NCI-H748 (cell line): ENCODE results near the gene SPINT2.

Source experiments
- DNase-seq: peaks from one replicate; lab custom pipeline; 2025; ENCODE audit not compliant: unreplicated experiment; lab: John Stamatoyannopoulos, UW

Gene SPINT2

DNA sequence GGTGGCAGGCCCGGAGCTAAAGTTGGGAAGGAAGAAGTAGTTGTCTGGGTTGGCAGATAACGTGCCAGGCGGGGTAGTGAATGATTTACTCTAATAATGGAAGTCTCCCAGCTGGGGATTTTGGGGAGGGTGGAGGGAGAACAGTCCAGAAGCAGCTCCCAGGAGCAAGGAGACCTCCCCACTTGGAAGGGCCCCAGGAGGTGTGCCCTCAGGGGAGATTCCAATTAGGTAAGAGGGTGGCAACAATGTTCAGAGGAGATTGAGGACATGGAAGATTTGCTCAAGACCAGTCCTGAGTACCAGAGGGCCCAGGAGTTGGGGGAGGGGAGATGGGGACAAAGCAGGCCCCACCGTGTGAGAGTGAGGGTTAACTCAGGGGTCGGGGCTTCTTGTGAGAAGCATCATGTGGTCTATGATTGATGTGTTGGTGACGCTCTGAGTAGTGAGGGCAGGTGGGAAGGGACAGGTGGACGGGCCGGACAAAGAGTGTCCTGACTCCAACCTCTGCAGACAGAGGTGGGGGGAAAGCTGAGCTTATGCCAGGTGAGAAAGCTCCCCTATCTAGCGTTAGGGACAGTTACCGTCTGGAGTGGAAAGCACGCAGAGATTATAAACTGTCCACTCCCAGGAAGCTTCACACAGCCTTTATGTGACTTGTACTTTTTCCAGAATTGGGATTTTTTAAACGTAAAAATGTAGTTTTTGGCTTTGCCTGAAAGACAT, 3.5 kb downstream of the SPINT2 start:
- no peak for DNase-seq

DNA sequence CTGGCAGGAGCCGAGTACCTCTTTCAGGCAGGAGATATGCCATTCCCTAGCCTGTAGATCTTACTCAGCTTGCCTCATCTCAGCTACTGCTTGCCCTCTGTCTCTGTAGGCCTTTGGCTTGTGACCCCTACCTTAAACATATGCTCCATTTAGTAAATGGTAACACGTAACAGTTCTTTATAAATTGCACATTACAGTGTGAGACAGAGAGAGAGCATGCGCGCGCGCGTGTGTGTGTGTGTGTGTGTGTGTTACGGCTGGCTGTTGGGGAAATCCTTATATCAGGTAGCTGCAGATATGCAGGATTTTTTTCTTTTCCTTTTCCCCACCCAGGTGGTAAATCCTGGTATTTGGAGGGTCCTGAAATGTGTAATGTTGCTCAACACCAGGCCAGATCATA, 4.2 kb downstream of the SPINT2 start:
- DNase-seq: no peak

DNA sequence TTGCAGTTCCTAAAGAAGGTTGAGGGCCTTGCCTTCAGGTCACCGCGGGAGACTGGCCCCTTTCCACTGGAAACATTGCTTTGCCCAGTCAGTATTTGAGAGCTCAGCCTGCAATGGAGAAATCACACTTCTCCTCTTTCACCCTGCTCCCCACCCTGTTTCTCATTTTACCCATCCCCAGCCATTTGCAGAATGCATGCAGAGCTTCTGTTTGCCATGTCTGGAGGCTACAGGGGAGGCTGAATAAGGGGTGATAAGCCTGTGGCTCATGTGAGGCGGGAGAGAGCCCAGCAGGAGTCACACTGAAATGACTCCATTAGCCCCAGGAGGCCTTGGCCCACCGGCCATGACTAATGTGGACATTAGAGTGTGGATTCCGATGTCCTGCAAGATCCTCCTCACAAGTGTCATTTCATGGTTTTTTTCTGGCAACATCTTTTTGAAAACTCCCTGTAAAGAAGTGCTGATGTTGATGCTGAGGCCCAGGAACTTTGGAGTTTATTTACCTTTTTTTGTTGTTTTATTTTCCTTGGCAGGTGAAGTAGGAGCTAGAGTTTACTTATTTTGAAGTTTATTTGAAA, 6.3 kb downstream of the SPINT2 start:
- DNase-seq: no peak

DNA sequence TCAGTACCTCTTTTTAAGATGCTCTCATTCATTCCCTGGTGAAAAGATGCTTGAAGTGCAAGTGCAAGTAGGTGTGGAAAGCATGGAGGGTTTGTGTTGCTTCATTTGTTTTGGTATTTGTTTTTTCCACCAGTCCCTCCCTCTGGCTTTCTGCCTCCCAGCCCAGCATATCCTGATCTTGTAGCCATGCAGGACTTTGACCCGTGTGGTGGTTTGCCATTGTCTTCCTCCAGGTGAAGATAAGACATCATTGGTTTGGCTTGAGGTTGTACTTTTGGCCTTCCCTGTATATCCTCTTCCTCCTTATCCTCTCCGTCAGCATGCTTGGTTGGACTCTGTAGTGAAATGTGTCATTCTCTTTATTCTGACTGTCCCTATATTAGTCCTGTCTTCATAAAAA, 9.1 kb downstream of the SPINT2 start:
- DNase-seq: no peak

DNA sequence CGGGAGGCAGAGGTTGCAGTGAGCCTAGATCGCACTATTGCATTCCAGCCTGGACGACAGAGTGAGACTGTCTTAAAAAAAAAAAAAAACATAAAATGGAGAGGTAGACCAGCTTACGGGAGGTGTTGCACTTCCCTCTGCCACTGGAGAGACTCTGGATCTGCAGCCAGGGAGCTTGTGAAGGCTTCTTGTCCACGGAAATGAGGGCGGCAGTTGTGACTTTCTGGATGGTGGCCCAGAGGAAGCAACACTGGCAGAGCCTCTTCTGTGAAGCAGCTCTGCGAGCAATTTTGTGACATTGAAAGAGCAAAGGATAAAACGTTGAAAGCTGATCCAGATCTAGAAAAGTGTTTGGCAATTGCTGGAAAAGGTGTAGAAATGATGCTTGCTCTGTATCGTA, 10.4 kb downstream of the SPINT2 start:
- DNase-seq: no peak

DNA sequence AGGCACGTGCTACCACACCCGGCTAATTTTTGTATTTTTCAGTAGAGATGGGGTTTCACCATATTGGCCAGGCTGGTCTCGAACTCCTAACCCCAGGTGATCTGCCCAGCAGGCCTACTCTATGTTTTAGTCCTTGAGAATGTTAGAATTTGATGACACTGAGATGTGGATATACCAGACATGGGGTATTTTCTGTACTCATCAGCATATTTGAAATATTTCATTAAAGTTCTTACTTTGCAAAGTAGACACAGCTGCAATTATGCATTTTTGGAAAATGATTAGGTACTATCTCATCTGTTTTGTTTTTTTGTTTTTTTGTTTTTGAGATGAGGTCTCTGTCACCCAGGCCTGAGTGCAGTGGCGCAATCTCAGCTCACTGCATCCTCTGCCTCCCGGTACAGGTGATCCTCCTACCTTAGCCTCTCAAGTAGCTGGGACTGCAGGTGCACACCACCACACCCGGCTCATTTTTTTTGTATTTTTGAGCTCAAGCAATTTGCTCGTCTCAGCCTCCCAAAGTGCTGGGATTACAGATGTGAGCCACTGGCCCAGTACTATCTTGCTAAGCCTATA, 12.7 kb downstream of the SPINT2 start:
- DNase-seq: no peak

DNA sequence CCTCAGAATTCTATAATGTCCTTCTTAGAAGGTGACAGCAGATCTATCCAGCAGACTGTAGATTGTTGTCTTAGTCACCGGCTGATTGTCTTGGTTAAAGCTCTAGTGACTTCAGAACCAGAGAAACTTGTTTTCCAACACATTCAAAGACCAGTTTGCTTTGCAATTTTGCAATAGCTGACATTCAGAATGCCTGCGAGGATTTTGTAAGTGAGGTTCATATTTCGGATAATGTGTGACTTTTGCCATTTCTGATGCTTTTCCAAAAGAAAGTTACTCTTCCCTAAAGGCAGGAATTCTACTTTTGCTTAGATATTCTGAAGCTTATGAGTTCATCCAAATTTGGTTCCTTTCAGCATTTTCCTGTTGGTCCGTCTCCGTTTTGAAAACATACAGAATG, 13.2 kb downstream of the SPINT2 start:
- no peak for DNase-seq

DNA sequence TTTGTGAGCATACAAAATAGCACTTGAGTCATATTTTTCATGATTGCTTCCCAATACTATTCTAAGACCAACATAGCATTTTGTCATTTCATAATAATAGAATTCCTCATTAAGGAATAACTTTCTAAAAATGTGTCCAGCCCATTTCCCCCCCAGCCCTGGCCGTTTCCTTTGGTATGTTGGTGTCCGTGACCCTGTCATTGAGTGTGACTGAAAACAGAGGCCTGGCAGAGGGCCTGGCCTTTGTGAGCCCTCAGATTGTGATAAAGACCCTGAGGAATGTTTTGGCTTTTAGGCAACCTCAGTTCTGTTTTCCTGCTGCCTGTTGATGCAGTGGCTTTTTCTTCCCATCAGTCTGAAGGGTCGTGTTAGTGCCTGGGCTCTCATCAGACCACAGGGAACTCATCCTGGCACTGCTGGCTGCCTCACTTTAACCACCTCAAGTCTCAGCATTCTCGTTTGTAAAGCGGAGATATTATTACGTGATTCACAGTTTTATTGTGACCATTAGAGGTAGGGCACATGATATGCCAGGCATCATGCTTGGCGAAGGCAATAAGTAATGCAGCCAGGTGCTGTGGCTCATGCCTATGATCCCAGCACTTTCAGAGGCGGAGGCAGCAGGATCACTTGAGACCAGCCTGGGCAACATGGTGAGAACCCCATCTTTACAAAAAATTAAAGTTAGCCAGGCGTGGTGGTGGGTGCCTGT, 13.8 kb downstream of the SPINT2 start:
- DNase-seq: no peak

DNA sequence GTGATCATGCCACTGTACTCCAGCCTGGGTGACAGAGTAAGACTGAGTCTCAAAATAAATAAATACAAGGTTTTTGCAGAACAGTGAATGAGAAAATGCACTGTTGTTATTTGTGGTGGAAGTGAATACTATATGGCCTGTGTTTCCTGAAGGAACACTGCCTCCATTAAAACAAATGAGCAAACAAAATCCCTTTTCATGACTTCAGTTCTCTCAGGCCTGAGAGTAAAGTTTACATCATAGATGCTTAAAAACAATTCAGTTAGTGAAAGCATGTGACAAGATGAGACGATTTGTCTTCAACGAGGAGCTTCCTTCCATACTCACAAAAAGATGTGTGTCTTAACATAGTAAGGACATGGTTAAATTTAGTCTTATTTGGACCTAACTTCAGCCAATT, 14.4 kb downstream of the SPINT2 start:
- DNase-seq: no peak

DNA sequence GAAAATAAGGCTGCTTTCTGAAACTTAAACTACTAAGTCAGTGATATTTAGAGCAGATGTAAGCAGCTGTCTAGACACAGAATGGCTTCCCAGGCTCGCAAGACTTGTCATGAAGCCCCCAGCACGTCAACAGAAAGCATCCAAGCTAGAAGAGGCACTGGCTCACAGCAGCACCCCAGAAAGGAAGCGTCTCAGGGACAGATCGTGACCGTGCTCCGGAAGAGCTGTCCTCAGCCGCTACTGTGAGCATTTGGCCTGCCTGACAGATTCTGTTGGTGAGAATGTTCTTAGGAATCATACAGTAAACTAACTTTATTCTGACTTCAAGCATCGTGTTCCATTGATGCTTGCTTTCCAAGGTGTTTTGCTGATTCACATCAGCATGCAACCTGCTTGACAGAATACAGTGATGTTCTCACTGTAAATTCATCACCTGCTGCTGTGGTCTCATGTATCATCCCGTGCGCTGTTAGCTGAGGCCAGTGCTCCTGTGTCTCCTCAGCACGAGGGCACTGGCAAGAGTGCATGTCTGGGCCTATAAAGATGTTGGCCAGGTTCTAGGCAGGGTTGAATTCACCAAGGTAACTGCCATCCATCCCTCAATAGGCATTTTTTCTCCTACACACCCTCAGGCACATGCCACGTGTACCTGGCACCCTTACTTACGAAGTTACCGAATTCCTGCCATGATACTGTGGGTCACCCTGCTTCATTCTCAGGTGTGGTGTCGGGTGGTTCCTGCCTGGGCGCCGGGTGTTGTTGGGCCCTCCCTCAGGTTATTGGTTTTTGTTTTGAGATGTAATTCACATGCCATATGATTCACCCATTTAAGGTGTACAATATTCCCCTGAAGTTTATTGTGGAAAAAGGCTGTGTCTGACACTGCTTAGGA, 15.9 kb downstream of the SPINT2 start:
- DNase-seq: no peak

DNA sequence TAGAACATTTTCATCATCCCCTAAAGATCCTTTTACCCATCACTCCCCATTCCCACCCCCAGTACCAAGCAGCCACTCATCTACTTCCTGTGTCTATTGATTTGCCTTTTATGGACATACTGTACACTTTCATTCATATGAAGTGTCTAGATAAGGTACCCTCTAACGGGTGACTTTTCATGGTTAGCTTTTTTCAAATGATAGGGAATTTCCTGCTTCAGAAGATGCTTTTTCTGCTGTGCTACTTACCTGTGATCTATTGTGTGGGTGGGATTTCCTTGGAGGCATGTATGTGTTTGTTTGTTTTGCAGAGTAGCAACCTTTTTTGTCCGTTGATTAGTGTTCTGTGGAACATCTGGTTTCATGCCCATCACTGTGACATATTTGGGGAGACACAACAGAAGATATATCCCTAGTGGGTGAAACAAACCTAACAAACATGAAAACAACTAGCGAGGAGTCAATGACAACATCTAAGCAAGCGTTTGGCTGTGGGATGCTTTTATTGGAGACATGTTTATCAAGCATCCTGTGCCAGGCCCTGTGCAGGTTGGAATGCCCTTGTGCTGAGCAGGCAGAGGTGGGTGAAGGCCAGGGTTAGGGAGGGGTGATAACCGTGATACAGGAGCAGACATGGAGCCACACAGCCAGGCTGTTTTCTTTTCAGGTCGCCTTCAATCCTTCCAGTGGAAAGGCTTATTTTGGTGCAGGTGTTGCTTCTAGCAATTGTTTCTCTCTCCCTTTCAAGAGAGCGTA, 17.6 kb downstream of the SPINT2 start:
- DNase-seq: no peak

DNA sequence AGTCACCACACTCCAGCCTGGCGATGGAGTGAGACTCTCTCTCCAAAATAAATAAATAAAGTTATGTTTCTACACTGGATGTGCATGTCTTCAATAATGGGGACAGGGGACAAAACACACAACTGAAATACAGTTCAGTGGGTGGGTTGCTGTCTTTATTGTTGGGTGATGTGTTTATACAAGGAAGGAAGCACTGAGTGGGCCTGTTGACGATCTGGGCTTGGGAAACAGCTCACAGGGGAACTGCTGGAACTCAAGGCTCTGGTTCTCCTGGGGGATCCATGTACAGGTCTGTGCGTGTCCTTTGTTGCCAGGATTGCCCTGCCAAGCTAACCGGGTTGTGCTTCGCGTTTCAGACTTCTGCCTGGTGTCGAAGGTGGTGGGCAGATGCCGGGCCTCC, 18.9 kb downstream of the SPINT2 start:
- no peak for DNase-seq

DNA sequence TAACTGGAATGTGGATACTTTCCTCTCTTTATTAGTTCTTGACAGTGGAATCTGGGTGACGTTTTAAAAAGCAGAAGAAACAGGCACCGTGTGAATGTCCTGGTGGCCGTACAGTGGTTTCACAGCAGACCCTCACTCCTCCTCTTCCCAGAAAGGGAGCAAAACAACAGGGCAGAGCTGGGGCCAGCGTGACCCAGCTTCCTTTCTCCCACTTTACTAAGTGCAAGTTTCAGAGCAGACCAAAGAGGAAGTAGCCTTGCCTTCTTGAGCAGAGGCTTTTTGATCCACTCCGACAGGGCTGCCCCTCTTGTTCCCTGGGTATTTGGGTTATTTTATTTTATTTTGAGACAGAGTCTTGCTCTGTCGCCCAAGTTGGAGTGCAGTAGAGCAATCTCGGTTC, 20.0 kb downstream of the SPINT2 start:
- no peak for DNase-seq

DNA sequence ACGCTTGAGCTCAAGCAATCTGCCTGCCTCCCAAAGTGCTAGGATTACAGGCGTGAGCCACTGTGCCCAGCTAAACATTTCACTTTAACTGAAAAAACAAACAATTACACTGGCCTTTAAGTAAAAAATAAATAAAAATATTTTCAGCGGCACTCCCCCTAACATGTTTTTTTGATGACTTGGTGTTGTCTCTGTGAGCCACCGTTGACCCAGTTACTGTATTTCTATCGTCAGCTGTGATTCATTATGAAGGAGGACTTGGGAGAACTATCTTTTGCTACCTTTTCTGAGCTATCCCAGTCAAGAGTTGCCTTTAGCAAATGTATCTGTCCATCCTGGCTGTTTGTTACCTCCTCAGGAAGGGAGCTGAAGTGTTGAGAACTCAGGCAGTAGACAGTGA, 21.2 kb downstream of the SPINT2 start:
- DNase-seq: no peak

DNA sequence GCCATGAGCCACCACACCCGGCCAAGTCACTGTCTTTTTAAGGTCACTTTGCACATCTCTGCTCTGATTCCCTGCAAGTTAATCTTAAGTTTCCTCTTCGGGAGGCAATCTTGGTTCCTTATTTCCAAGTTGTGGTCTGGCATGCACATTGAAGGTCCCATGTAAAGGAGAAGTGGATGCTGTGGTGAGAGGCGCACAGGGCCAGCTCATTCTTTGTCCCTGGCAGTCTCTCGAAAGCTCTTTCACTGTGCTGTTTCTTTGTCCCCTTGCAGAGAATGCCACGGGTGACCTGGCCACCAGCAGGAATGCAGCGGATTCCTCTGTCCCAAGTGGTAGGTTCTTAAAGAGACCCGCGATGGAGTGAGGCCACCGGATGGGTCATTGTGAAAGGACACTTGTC, 23.2 kb downstream of the SPINT2 start:
- no peak for DNase-seq

DNA sequence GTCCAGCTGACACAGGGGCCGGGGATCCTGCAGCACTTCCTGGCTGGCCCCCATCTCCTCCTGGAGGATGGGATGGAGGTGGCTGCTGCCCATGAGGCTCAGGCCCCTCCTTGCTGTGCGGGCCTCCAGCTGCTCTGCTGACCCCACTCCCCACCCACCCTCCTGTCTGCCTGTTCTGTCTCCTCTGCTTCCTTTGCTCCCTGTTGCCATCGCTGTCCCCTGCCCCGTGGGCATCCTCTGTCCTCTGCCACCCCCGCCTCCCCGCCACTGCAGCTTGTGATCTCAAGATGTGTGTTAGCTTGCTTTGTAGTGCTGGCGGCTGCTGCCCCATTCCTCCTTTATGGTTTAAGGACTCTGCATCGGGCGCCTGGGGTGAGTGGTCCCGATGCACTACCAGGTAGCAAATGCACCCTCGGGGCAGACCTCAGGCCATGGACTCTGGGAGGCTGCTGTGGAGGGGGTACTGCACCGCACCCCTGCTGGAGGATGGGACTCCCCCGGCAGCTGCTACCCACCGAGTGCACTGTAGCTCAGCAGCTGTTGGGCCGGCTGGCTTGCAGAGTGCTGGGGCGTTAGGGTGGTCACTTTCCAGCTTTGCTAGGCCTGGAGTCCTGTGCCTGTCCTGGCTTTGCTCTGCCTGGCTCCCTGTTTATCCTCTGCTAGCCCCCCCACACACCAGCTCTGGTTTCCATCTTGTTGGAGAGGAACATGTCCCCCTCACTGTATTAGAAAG, 23.9 kb downstream of the SPINT2 start:
- DNase-seq: no peak

DNA sequence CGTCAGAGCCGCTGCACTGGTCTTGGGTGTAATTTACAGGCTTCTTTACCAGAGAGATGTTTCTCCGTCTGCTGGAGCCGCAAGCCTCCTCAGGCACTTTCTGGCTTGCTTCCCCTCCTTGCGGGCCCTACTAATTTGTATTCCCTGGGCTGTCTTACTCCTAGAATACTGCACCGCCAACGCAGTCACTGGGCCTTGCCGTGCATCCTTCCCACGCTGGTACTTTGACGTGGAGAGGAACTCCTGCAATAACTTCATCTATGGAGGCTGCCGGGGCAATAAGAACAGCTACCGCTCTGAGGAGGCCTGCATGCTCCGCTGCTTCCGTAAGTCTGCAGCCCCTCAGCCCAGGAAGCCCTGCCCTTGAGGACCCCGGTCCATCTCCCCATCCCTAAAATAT, 25.6 kb downstream of the SPINT2 start:
- DNase-seq: no peak

DNA sequence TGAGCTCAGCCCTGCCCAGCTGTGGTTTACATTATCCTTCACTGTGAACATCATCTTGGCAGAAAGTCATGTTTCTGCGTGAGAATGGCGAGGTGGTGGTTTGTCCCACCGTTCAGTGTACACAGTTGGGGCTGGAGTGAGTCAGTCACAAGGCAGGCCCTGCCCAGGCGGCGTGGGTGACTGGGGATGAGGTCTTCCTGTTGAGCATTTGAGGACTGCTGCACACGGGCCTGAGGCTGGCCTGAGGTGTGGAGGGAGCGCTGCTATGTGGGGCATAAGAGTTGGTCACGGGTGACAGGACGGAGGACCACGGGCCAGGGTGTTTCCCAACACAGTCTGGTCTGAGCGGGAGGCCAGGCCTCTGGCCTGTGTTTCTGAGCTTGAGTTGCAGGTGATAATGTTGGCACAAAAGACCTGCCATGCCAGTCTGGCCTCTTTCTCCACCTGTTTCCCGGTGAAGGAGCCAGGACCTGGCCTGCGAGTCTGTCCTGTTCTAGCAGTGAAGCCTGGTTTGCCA, 26.3 kb downstream of the SPINT2 start:
- no peak for DNase-seq

DNA sequence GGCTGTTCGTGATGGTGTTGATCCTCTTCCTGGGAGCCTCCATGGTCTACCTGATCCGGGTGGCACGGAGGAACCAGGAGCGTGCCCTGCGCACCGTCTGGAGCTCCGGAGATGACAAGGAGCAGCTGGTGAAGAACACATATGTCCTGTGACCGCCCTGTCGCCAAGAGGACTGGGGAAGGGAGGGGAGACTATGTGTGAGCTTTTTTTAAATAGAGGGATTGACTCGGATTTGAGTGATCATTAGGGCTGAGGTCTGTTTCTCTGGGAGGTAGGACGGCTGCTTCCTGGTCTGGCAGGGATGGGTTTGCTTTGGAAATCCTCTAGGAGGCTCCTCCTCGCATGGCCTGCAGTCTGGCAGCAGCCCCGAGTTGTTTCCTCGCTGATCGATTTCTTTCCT, 27.5 kb downstream of the SPINT2 start:
- no peak for DNase-seq

DNA sequence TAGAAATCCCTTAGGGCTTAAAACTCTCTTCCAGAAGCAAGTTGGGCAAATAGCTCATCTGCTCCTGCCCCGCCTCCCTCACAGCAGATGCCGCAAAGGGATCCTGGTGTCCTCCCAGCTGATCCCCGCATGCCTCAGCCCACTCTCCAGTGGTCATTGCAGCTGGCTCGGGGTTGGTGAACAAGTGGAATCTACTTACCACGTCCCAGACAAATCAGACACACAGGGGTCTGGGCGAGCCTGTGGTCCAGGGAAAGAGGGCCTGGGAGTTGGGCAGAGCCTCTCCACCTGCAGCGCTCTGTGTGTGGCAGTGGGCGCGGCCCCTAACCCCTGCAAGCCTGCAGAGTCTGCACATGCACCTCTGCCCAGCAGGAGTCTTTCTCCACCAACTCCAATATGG, 28.9 kb downstream of the SPINT2 start:
- DNase-seq: no peak
